ENCODE results near the gene AIFM2. TPM values are rescaled to one million over a fixed set of nuclear protein-coding genes. Genes with fewer than 3 reads are reported as not detected.

Gene AIFM2
- total RNA-seq, 3 donors from 2014 or later: 21.0 to 23.0 (median 22.7) TPM

- Histone ChIP-seq H3K4me1 (ENCODE audit: low read depth) (peaks cover 8% of the 10 kb centered on the region), H3K36me3 (ENCODE audit: low read depth) (no peaks in the 10 kb centered on the region), H3K4me3 (no peak overlapping the region), H3K9me3 (no peaks in the 10 kb centered on the region)
- intact Hi-C loops (cut with DNase I, micrococcal nuclease): no loop called here
- TF ChIP-seq, protein P1, sequence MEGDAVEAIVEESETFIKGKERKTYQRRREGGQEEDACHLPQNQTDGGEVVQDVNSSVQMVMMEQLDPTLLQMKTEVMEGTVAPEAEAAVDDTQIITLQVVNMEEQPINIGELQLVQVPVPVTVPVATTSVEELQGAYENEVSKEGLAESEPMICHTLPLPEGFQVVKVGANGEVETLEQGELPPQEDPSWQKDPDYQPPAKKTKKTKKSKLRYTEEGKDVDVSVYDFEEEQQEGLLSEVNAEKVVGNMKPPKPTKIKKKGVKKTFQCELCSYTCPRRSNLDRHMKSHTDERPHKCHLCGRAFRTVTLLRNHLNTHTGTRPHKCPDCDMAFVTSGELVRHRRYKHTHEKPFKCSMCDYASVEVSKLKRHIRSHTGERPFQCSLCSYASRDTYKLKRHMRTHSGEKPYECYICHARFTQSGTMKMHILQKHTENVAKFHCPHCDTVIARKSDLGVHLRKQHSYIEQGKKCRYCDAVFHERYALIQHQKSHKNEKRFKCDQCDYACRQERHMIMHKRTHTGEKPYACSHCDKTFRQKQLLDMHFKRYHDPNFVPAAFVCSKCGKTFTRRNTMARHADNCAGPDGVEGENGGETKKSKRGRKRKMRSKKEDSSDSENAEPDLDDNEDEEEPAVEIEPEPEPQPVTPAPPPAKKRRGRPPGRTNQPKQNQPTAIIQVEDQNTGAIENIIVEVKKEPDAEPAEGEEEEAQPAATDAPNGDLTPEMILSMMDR (IDR thresholded peaks at IDR 0.05): no peak
- peak in 1 of 3 donors; percentile 43 for DNase-seq
- ATAC-seq: peak; percentile 33
Observed at GRCh38 chr10:70174058-70174741, 41.6 kb upstream of the AIFM2 start.

- ATAC-seq (peak; percentile 41), DNase-seq (peak in 1 of 3 donors; percentile 16)
- TF ChIP-seq, protein P1 (IDR thresholded peaks at IDR 0.05): no peak
- peak overlapping the region; percentile 74 for H3K4me3 ChIP-seq
- peaks cover 22% of the 10 kb centered on the region for H3K4me1 ChIP-seq (ENCODE audit: low read depth)
- intact Hi-C loops (cut with DNase I, micrococcal nuclease): no loop called here
- no peaks in the 10 kb centered on the region for H3K36me3 ChIP-seq (ENCODE audit: low read depth)
- H3K9me3 ChIP-seq: no peaks in the 10 kb centered on the region
Observed at GRCh38 chr10:70169649-70170364, 37.2 kb upstream of the AIFM2 start.

GRCh38 chr10:70169011-70169410, 36.4 kb upstream of the AIFM2 start:
- intact Hi-C loops (cut with DNase I, micrococcal nuclease): no loop called here
- Histone ChIP-seq H3K4me3 (no peak overlapping the region), H3K36me3 (ENCODE audit: low read depth) (no peaks in the 10 kb centered on the region), H3K9me3 (no peaks in the 10 kb centered on the region), H3K4me1 (ENCODE audit: low read depth) (peaks cover 21% of the 10 kb centered on the region)
- no peak for ATAC-seq
- no peak for DNase-seq
- TF ChIP-seq, protein P1 (IDR thresholded peaks at IDR 0.05): no peak

DNA sequence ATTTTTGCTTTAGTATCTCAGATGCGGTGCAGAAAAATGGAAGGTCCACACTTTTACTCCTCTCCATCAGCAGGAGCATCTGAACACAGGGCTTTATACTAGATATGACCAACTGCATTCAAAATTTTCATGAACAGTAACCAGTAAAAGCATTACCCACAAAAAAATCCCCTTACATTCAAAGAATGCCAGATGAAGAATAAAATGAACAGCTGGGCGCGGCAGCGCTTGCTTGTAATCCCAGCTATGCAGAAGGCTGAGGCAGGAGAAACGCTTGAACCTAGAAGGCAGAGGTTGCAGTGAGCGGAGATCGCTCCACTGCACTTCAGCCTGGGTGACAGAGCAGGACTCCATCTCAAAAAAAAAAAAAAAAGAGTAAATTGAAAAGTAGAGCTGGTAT, 34.6 kb upstream of the AIFM2 start:
- intact Hi-C loops (cut with DNase I, micrococcal nuclease): no loop called here
- ATAC-seq: no peak
- TF ChIP-seq, protein P1 (IDR thresholded peaks at IDR 0.05): no peak
- Histone ChIP-seq H3K36me3 (ENCODE audit: low read depth) (no peaks in the 10 kb centered on the region), H3K9me3 (no peaks in the 10 kb centered on the region), H3K4me1 (ENCODE audit: low read depth) (peaks cover 14% of the 10 kb centered on the region), H3K4me3 (no peak overlapping the region)
- DNase-seq: no peak

GRCh38 chr10:70166394-70166793, 33.8 kb upstream of the AIFM2 start:
- H3K4me1 ChIP-seq (ENCODE audit: low read depth): peaks cover 14% of the 10 kb centered on the region
- ATAC-seq (no peak), DNase-seq (no peak)
- TF ChIP-seq, protein P1 (IDR thresholded peaks at IDR 0.05): no peak
- no peaks in the 10 kb centered on the region for H3K36me3 ChIP-seq (ENCODE audit: low read depth)
- intact Hi-C loops (cut with DNase I, micrococcal nuclease): no loop called here
- no peaks in the 10 kb centered on the region for H3K9me3 ChIP-seq
- no peak overlapping the region for H3K4me3 ChIP-seq

Data from mucosa of descending colon (tissue), 3 donors.